GM15510 (cell line): ENCODE results near the gene NCKAP5.

Experiments
- POLR2A ChIP-seq: IDR thresholded peaks from 3 replicates; pipeline ENCODE4 v1.6.1; 2011; ENCODE audit warnings: borderline replicate concordance; ENCODE audit not compliant: insufficient read length; ENCODE audit errors: extremely low read depth

Gene NCKAP5

GRCh38 chr2:133495226-133495625 lies 73.0 kb downstream of the NCKAP5 start:
- TF ChIP-seq POLR2A = no peak

GRCh38 chr2:133492719-133493380 lies 75.4 kb downstream of the NCKAP5 start:
- TF ChIP-seq POLR2A = no peak

GRCh38 chr2:133490411-133490980 lies 77.8 kb downstream of the NCKAP5 start:
- no peak for TF ChIP-seq POLR2A

GRCh38 chr2:133489641-133490410 lies 78.4 kb downstream of the NCKAP5 start:
- TF ChIP-seq POLR2A = no peak

- TF ChIP-seq POLR2A = no peak
Observed at GRCh38 chr2:133489146-133489545, 79.1 kb downstream of the NCKAP5 start.

GRCh38 chr2:133486771-133487191 lies 81.5 kb downstream of the NCKAP5 start:
- no peak for TF ChIP-seq POLR2A

- no peak for TF ChIP-seq POLR2A
Observed at GRCh38 chr2:133485868-133486267, 82.4 kb downstream of the NCKAP5 start.

GRCh38 chr2:133484784-133485183 lies 83.5 kb downstream of the NCKAP5 start:
- TF ChIP-seq POLR2A = no peak

- TF ChIP-seq POLR2A = no peak
Observed at GRCh38 chr2:133484106-133484505, 84.2 kb downstream of the NCKAP5 start.

- TF ChIP-seq POLR2A = no peak
Observed at GRCh38 chr2:133483181-133483580, 85.1 kb downstream of the NCKAP5 start.

GRCh38 chr2:133480707-133481429 lies 87.4 kb downstream of the NCKAP5 start:
- TF ChIP-seq POLR2A = no peak

- TF ChIP-seq POLR2A = no peak
Observed at GRCh38 chr2:133477616-133477990, 90.7 kb downstream of the NCKAP5 start.

- no peak for TF ChIP-seq POLR2A
Observed at GRCh38 chr2:133476931-133477615, 91.2 kb downstream of the NCKAP5 start.

GRCh38 chr2:133476286-133476685 lies 92.0 kb downstream of the NCKAP5 start:
- no peak for TF ChIP-seq POLR2A

- TF ChIP-seq POLR2A = no peak
Observed at GRCh38 chr2:133475610-133476009, 92.7 kb downstream of the NCKAP5 start.

GRCh38 chr2:133462811-133463210 lies 105.5 kb downstream of the NCKAP5 start:
- TF ChIP-seq POLR2A = no peak

- no peak for TF ChIP-seq POLR2A
Observed at GRCh38 chr2:133461484-133461883, 106.8 kb downstream of the NCKAP5 start.
